Colonic mucosa (tissue), 4 donors: ENCODE measurements around the gene TMEM134. TPM values are rescaled to one million over a fixed set of nuclear protein-coding genes. Genes with fewer than 3 reads are reported as not detected.

ENCODE experiments used
- DNase-seq: peaks from one replicate; pipeline ENCODE4 v3.0.0-alpha.2; 2020
- H3K27ac ChIP-seq: fragments of 200-600 bp; one replicate; pipeline ENCODE4 v1.8.0; 2021
- H3K27me3 ChIP-seq: fragments of 200-600 bp; one replicate; pipeline ENCODE4 v1.8.0; 2021
- H3K36me3 ChIP-seq: fragments of 200-600 bp; one replicate; pipeline ENCODE4 v1.8.0; 2021
- H3K4me1 ChIP-seq: fragments of 200-600 bp; one replicate; pipeline ENCODE4 v1.8.0; 2021; ENCODE audit warnings: mild to moderate bottlenecking
- H3K4me3 ChIP-seq: fragments of 200-600 bp; one replicate; pipeline ENCODE4 v1.8.0; 2021
- H3K9ac ChIP-seq, 2 donors: one replicate each; pipeline ENCODE4 v1.7.0; 2013; ENCODE audit warnings: control low read depth in 2 of 2, low read depth in 2 of 2, low read length in 2 of 2
- H3K9me3 ChIP-seq: fragments of 200-600 bp; one replicate; pipeline ENCODE4 v1.8.0; 2021
- intact Hi-C: fragments of 100-400 bp; cut with DNase I; formaldehyde crosslinking; loops from one replicate; pipeline ENCODE4 v1.14.1; 2022
- total RNA-seq, 2 donors: library from RNA; stranded (reverse); fragmentation: NEBNext Ultra II Directional in 1 of 2; extraction: Animal tissue kit (Norgen Biotek cat#: 25700) in 1 of 2; gene quantifications; one replicate each; pipeline ENCODE4 v1.2.1, GENCODE V29; 2021
- TF ChIP-seq, protein P1 (sequence below): fragments of 200-600 bp; IDR thresholded peaks from one replicate; pipeline ENCODE4 v1.8.0; 2022; ENCODE audit warnings: antibody characterized with exemption, mild to moderate bottlenecking
- donor health status: healthy.
- donor health status: DM: no; HTN: no; CAD: no.
- donor health status: DM: no; HTN: no; CAD: no.

TMEM134 gene
- total RNA-seq, 2 donors from 2014 or later: 50.1 to 59.5 TPM

DNA sequence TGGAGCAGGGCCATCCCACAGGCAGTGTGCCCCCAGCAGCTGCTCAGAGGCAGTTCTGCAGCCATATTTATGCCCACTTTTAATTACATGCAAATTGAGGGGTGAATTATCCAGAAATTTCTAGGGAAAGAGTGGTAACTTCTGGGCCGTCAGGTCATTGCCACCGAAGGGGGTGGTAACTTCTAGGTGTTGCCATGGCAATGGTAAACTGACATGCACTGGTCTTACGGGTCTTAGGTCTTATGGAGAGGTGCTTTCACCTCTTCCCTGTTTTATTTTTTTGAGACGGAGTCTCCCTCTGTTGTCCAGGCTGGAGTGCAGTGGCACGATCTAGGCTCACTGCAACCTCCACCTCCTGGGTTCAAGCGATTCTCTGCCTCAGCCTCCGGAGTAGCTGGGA, 3.8 kb upstream of the TMEM134 start:
- Histone ChIP-seq H3K27ac (no peak overlapping the region), H3K9me3 (no peaks in the 10 kb centered on the region), H3K36me3 (no peaks in the 10 kb centered on the region), H3K27me3 (no peaks in the 10 kb centered on the region), H3K4me3 (no peak overlapping the region), H3K9ac (no peak overlapping the region), H3K4me1 (peaks cover 5% of the 10 kb centered on the region)
- DNase-seq: no peak
- intact Hi-C loops: no loop called here
- TF ChIP-seq, protein P1, sequence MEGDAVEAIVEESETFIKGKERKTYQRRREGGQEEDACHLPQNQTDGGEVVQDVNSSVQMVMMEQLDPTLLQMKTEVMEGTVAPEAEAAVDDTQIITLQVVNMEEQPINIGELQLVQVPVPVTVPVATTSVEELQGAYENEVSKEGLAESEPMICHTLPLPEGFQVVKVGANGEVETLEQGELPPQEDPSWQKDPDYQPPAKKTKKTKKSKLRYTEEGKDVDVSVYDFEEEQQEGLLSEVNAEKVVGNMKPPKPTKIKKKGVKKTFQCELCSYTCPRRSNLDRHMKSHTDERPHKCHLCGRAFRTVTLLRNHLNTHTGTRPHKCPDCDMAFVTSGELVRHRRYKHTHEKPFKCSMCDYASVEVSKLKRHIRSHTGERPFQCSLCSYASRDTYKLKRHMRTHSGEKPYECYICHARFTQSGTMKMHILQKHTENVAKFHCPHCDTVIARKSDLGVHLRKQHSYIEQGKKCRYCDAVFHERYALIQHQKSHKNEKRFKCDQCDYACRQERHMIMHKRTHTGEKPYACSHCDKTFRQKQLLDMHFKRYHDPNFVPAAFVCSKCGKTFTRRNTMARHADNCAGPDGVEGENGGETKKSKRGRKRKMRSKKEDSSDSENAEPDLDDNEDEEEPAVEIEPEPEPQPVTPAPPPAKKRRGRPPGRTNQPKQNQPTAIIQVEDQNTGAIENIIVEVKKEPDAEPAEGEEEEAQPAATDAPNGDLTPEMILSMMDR: no peak

DNA sequence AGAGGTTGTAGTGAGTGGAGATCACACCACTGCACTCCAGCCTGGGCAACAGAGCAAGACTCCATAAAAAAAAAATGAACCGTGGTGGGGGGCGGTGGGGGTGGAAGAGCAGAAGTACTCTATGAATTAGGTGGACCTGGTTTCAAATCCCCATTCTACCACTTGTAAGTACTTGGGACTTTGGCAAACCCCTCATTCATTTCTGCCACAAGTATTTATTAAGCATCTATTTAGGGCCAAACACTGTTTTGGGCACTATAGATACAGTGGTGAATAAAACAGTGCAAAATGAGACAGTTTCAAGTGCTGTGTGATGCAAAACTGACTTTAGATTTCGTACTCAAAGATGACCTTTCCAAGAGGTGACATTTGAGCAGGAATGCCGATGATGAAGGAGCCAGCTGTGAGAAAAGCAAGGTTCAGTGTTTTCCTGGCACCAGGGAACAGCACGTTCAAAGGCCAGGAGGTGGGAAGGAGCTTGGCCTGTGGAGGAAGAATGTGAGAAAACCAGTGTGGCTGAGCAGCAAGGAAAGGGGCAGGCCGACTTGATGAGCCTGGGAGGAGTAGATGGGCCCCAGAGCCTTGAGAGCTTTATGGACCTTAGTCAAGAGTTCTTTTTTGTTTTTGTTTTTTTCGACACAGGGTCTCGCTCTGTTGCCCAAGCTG, 1.4 kb upstream of the TMEM134 start:
- TF ChIP-seq, protein P1: no peak
- no peaks in the 10 kb centered on the region for H3K36me3 ChIP-seq
- H3K4me1 ChIP-seq: peaks cover 10% of the 10 kb centered on the region
- no peak overlapping the region for H3K9ac ChIP-seq
- H3K9me3 ChIP-seq: no peaks in the 10 kb centered on the region
- intact Hi-C loops: no loop called here
- no peak overlapping the region for H3K4me3 ChIP-seq
- no peaks in the 10 kb centered on the region for H3K27me3 ChIP-seq
- no peak for DNase-seq
- H3K27ac ChIP-seq: no peak overlapping the region

DNA sequence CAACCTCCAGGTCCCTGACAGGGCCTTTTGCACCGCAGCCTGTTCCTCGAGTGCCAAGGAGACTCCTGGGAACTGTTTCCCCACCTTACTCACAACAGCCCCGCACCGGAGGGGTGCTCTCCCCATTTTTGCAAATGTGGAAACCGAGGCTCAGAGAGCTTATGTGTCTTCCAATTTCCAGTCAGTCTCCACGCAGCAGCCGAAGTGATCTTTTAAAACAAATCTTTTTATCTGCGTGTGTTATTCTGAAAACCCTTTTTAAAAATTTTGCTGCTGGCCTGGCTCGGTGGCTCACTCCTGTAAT, 409 bp upstream of the TMEM134 start:
- intact Hi-C loops: no loop called here
- TF ChIP-seq, protein P1: peak; percentile 1
- DNase-seq: no peak
- H3K27me3 ChIP-seq: no peaks in the 10 kb centered on the region
- H3K36me3 ChIP-seq: no peaks in the 10 kb centered on the region
- H3K9ac ChIP-seq: peak overlapping the region; percentile 70 to 88
- peak overlapping the region; percentile 97 for H3K4me3 ChIP-seq
- no peaks in the 10 kb centered on the region for H3K9me3 ChIP-seq
- peaks cover 13% of the 10 kb centered on the region for H3K4me1 ChIP-seq
- H3K27ac ChIP-seq: peak overlapping the region; percentile 90

DNA sequence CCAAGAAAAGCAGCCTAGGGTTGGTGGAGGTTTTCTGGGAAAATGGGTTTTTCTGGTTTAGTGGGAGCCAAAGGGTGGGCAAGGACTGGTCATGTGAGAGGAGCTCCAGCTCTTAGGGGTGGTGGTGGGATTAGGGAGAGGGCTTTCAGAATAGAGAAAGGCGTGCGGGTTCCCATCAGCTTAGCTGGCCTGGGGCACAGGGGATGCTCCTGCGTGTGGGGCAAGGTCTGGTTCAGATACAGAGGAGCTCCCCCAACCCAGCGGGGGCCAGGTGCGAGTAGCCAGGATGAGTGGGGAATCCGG, 644 bp downstream of the TMEM134 start:
- Histone ChIP-seq H3K27me3 (no peaks in the 10 kb centered on the region), H3K9me3 (no peaks in the 10 kb centered on the region), H3K4me1 (peaks cover 18% of the 10 kb centered on the region), H3K4me3 (peak overlapping the region; percentile 97), H3K36me3 (no peaks in the 10 kb centered on the region), H3K9ac (peak overlapping the region; percentile 75 to 94), H3K27ac (peak overlapping the region; percentile 90)
- no peak for DNase-seq
- TF ChIP-seq, protein P1: no peak
- intact Hi-C loops: no loop called here

DNA sequence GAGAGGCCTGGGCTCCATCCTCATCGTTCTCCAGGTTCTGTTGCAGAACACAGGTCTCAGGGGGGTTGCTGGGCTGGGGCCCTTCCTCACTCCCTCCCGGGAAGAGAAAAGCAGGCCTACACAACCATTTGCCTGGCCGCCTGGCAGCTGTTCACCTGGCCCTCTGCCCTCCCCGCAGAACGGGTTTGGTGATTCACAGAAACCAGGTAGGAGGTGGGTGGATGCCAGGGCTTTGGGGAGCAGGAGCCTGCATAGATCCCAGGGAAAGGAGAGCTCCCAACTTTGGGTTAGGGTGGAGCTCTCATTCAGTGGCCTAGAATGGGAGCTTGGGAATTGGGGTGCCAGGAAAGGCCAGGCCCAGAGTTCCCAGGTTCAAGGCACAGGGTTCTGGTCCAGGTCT, 995 bp downstream of the TMEM134 start:
- TF ChIP-seq, protein P1: no peak
- Histone ChIP-seq H3K36me3 (no peaks in the 10 kb centered on the region), H3K27ac (peak overlapping the region; percentile 90), H3K9ac (peak overlapping the region; percentile 75 to 94), H3K4me3 (peak overlapping the region; percentile 97), H3K4me1 (peaks cover 18% of the 10 kb centered on the region), H3K27me3 (no peaks in the 10 kb centered on the region), H3K9me3 (no peaks in the 10 kb centered on the region)
- DNase-seq: peak; percentile 87
- intact Hi-C loops: no loop called here
